WTC11 (cell line): ENCODE data around the gene LRIT3.

Experiments used
- GABPB1 ChIP-seq: sonication (generic); formaldehyde crosslinking; IDR thresholded peaks from 2 replicates; pipeline ENCODE4 v1.8.1; 2023; ENCODE audit warnings: mild to moderate bottlenecking, missing genetic modification reagents
- SMAD4 ChIP-seq: sonication (generic); formaldehyde crosslinking; IDR thresholded peaks from 2 replicates; pipeline ENCODE4 v1.8.0; 2022; ENCODE audit warnings: mild to moderate bottlenecking, missing genetic modification reagents
- SP1 ChIP-seq: sonication (generic); formaldehyde crosslinking; conservative IDR thresholded peaks from 2 replicates; pipeline ENCODE4 v1.8.1; 2022; ENCODE audit warnings: missing genetic modification reagents
- TCF7 ChIP-seq: sonication (generic); formaldehyde crosslinking; IDR thresholded peaks from 2 replicates; pipeline ENCODE4 v1.8.0; 2022; ENCODE audit warnings: mild to moderate bottlenecking, low read depth, missing genetic modification reagents, moderate library complexity
- TP53 ChIP-seq: sonication (generic); formaldehyde crosslinking; IDR thresholded peaks from 2 replicates; pipeline ENCODE4 v1.8.1; 2023; ENCODE audit warnings: mild to moderate bottlenecking, missing genetic modification reagents
- ZNF121 ChIP-seq: sonication (generic); formaldehyde crosslinking; IDR thresholded peaks from 2 replicates; pipeline ENCODE4 v1.8.0; 2023; ENCODE audit warnings: missing genetic modification reagents
- ZNF232 ChIP-seq: sonication (generic); formaldehyde crosslinking; IDR thresholded peaks from 2 replicates; pipeline ENCODE4 v1.8.0; 2022; ENCODE audit warnings: mild to moderate bottlenecking, missing genetic modification reagents
- TF ChIP-seq, protein P1 (sequence below): sonication (generic); formaldehyde crosslinking; IDR thresholded peaks from 2 replicates; pipeline ENCODE4 v1.8.0; 2022; ENCODE audit warnings: missing genetic modification reagents
- TF ChIP-seq, protein P2 (sequence below): sonication (generic); formaldehyde crosslinking; IDR thresholded peaks from 2 replicates; pipeline ENCODE4 v1.8.0; 2022; ENCODE audit warnings: mild to moderate bottlenecking, missing genetic modification reagents
- TF ChIP-seq, protein P3 (sequence below): sonication (generic); formaldehyde crosslinking; IDR thresholded peaks from 2 replicates; pipeline ENCODE4 v1.8.1; 2023; ENCODE audit warnings: mild to moderate bottlenecking, missing genetic modification reagents, moderate library complexity
- TF ChIP-seq, protein P4 (sequence below): fragments of 200-600 bp; IDR thresholded peaks from 2 replicates; pipeline ENCODE4 v1.8.0; 2022; ENCODE audit warnings: antibody characterized with exemption
- TF ChIP-seq, protein P5 (sequence below): sonication (generic); formaldehyde crosslinking; conservative IDR thresholded peaks from 2 replicates; pipeline ENCODE4 v1.8.1; 2022; ENCODE audit warnings: mild to moderate bottlenecking, missing genetic modification reagents
- TF ChIP-seq, protein P6 (sequence below): sonication (generic); formaldehyde crosslinking; IDR thresholded peaks from 2 replicates; pipeline ENCODE4 v1.8.1; 2022; ENCODE audit warnings: low read depth, mild to moderate bottlenecking, moderate library complexity, missing genetic modification reagents, borderline replicate concordance
- TF ChIP-seq, protein P7 (sequence below): sonication (generic); formaldehyde crosslinking; IDR thresholded peaks from 2 replicates; pipeline ENCODE4 v1.8.1; 2022; ENCODE audit warnings: mild to moderate bottlenecking, missing genetic modification reagents, moderate library complexity, borderline replicate concordance

DNA sequence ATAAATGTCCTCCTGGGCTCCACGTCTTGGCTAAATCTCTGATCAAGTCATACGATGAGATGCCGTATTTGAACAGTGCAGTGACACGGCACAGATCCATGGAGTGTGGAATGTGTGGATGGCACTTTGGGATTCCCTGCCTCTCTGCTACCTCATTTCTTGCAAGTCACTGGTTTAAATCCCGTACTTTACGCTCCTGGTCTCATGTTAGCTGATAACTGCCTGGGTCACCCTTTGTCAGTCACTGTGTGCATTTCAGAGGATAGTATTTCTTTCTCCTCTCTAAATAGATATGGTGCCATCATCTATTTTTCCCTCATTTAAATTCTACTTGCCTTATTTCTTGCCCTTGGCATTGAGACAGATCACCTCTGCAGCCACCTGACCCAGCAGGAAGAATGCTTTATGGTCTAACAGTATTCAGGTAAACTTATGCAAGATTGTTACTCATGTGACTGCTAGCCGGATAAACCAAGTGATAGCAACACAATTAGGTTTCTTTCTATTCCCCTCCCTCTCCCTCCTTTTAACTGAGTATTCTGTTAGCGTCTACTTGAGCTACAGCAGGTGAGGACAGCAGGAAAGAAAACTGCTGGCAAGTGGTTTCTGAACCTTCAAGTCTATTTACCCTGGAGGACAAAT is 67.6 kb downstream of the LRIT3 start:
- TF ChIP-seq, protein P1, sequence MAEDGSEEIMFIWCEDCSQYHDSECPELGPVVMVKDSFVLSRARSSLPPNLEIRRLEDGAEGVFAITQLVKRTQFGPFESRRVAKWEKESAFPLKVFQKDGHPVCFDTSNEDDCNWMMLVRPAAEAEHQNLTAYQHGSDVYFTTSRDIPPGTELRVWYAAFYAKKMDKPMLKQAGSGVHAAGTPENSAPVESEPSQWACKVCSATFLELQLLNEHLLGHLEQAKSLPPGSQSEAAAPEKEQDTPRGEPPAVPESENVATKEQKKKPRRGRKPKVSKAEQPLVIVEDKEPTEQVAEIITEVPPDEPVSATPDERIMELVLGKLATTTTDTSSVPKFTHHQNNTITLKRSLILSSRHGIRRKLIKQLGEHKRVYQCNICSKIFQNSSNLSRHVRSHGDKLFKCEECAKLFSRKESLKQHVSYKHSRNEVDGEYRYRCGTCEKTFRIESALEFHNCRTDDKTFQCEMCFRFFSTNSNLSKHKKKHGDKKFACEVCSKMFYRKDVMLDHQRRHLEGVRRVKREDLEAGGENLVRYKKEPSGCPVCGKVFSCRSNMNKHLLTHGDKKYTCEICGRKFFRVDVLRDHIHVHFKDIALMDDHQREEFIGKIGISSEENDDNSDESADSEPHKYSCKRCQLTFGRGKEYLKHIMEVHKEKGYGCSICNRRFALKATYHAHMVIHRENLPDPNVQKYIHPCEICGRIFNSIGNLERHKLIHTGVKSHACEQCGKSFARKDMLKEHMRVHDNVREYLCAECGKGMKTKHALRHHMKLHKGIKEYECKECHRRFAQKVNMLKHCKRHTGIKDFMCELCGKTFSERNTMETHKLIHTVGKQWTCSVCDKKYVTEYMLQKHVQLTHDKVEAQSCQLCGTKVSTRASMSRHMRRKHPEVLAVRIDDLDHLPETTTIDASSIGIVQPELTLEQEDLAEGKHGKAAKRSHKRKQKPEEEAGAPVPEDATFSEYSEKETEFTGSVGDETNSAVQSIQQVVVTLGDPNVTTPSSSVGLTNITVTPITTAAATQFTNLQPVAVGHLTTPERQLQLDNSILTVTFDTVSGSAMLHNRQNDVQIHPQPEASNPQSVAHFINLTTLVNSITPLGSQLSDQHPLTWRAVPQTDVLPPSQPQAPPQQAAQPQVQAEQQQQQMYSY (CRISPR knock-in tag) = no peak
- TF ChIP-seq TP53 (CRISPR knock-in tag) (no peak), TCF7 (no peak), ZNF232 (CRISPR knock-in tag) (no peak), ZNF121 (CRISPR knock-in tag) (no peak), GABPB1 (CRISPR knock-in tag) (no peak), SP1 (no peak), SMAD4 (CRISPR knock-in tag) (no peak)
- TF ChIP-seq, protein P2, sequence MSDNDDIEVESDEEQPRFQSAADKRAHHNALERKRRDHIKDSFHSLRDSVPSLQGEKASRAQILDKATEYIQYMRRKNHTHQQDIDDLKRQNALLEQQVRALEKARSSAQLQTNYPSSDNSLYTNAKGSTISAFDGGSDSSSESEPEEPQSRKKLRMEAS (CRISPR knock-in tag) = no peak
- TF ChIP-seq, protein P3, sequence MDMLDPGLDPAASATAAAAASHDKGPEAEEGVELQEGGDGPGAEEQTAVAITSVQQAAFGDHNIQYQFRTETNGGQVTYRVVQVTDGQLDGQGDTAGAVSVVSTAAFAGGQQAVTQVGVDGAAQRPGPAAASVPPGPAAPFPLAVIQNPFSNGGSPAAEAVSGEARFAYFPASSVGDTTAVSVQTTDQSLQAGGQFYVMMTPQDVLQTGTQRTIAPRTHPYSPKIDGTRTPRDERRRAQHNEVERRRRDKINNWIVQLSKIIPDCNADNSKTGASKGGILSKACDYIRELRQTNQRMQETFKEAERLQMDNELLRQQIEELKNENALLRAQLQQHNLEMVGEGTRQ (CRISPR knock-in tag) = no peak
- TF ChIP-seq, protein P4, sequence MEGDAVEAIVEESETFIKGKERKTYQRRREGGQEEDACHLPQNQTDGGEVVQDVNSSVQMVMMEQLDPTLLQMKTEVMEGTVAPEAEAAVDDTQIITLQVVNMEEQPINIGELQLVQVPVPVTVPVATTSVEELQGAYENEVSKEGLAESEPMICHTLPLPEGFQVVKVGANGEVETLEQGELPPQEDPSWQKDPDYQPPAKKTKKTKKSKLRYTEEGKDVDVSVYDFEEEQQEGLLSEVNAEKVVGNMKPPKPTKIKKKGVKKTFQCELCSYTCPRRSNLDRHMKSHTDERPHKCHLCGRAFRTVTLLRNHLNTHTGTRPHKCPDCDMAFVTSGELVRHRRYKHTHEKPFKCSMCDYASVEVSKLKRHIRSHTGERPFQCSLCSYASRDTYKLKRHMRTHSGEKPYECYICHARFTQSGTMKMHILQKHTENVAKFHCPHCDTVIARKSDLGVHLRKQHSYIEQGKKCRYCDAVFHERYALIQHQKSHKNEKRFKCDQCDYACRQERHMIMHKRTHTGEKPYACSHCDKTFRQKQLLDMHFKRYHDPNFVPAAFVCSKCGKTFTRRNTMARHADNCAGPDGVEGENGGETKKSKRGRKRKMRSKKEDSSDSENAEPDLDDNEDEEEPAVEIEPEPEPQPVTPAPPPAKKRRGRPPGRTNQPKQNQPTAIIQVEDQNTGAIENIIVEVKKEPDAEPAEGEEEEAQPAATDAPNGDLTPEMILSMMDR = no peak
- TF ChIP-seq, protein P5, sequence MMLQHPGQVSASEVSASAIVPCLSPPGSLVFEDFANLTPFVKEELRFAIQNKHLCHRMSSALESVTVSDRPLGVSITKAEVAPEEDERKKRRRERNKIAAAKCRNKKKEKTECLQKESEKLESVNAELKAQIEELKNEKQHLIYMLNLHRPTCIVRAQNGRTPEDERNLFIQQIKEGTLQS (CRISPR knock-in tag) = no peak
- TF ChIP-seq, protein P6, sequence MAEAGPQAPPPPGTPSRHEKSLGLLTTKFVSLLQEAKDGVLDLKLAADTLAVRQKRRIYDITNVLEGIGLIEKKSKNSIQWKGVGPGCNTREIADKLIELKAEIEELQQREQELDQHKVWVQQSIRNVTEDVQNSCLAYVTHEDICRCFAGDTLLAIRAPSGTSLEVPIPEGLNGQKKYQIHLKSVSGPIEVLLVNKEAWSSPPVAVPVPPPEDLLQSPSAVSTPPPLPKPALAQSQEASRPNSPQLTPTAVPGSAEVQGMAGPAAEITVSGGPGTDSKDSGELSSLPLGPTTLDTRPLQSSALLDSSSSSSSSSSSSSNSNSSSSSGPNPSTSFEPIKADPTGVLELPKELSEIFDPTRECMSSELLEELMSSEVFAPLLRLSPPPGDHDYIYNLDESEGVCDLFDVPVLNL = no peak
- TF ChIP-seq, protein P7, sequence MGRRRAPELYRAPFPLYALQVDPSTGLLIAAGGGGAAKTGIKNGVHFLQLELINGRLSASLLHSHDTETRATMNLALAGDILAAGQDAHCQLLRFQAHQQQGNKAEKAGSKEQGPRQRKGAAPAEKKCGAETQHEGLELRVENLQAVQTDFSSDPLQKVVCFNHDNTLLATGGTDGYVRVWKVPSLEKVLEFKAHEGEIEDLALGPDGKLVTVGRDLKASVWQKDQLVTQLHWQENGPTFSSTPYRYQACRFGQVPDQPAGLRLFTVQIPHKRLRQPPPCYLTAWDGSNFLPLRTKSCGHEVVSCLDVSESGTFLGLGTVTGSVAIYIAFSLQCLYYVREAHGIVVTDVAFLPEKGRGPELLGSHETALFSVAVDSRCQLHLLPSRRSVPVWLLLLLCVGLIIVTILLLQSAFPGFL (CRISPR knock-in tag) = no peak
